PFSK-1 (cell line): ENCODE data around the gene ENOX2.

Source experiments
- FOXP2 ChIP-seq: optimal IDR thresholded peaks from 2 replicates; pipeline ENCODE3; 2011; ENCODE audit warnings: borderline replicate concordance, control low read depth, inconsistent platforms; ENCODE audit not compliant: insufficient read depth; ENCODE audit errors: extremely low read length, extremely low read depth
- POLR2AphosphoS5 ChIP-seq: IDR thresholded peaks from 2 replicates; pipeline ENCODE4 v1.6.1; 2012; ENCODE audit warnings: low read depth, mild to moderate bottlenecking, control low read depth, low read length, moderate library complexity
- REST ChIP-seq, 2 experiments: IDR thresholded peaks; 2 replicates each; pipeline versions ENCODE4 v1.6.1 to v1.8.0; 2011 to 2012; ENCODE audit warnings: low read depth in 2 of 2, low read length in 2 of 2, control low read depth in 1 of 2, inconsistent platforms in 1 of 2, mild to moderate bottlenecking in 1 of 2, moderate library complexity in 1 of 2; ENCODE audit not compliant: insufficient read depth in 1 of 2
- SIN3A ChIP-seq: IDR thresholded peaks from 2 replicates; pipeline ENCODE4 v1.6.1; 2012; ENCODE audit warnings: mild to moderate bottlenecking, low read length, moderate library complexity, borderline replicate concordance; ENCODE audit not compliant: insufficient read depth
- TAF1 ChIP-seq: IDR thresholded peaks from 2 replicates; pipeline ENCODE4 v1.6.1; 2012; ENCODE audit warnings: low read length, control low read depth, borderline replicate concordance; ENCODE audit not compliant: insufficient read depth

The ENOX2 gene

GRCh38 chrX:130652824-130653578 lies 250.0 kb downstream of the ENOX2 start:
- no peak for TF ChIP-seq FOXP2
- no peak for TF ChIP-seq REST (IDR thresholded peaks at IDR 0.05; ENCODE audit: insufficient read depth in 1 of 2, low read depth in 2 of 2, low read length in 2 of 2)
- no peak for TF ChIP-seq SIN3A
- no peak for TF ChIP-seq TAF1
- TF ChIP-seq POLR2AphosphoS5: no peak

- no peak for TF ChIP-seq SIN3A
- no peak; a peak in 1 of 4 replicates for TF ChIP-seq REST (IDR thresholded peaks at IDR 0.05; ENCODE audit: insufficient read depth in 1 of 2, low read depth in 2 of 2, low read length in 2 of 2)
- TF ChIP-seq TAF1: no peak
- TF ChIP-seq POLR2AphosphoS5: no peak
- no peak for TF ChIP-seq FOXP2
Measured at GRCh38 chrX:130649738-130650137, 253.3 kb downstream of the ENOX2 start.

- TF ChIP-seq REST (IDR thresholded peaks at IDR 0.05; ENCODE audit: insufficient read depth in 1 of 2, low read depth in 2 of 2, low read length in 2 of 2): no peak
- no peak for TF ChIP-seq TAF1
- TF ChIP-seq POLR2AphosphoS5: no peak
- no peak for TF ChIP-seq FOXP2
- TF ChIP-seq SIN3A: no peak
Measured at GRCh38 chrX:130647468-130647867, 255.5 kb downstream of the ENOX2 start.

- TF ChIP-seq REST (IDR thresholded peaks at IDR 0.05; ENCODE audit: insufficient read depth in 1 of 2, low read depth in 2 of 2, low read length in 2 of 2) (no peak), SIN3A (no peak), TAF1 (no peak), FOXP2 (no peak), POLR2AphosphoS5 (no peak)
Measured at GRCh38 chrX:130645955-130646583, 256.9 kb downstream of the ENOX2 start.
